Chondrocyte (in vitro differentiated cells): ENCODE measurements around the gene CCDC80. TPM values are rescaled to one million over a fixed set of nuclear protein-coding genes. Genes with fewer than 3 reads are reported as not detected.

ENCODE experiments used
- DNase-seq: peaks from one replicate; pipeline ENCODE4 v3.0.0; 2021; ENCODE audit warnings: mixed read lengths, low spot score
- H3K27ac Mint-ChIP-seq: one replicate; pipeline ENCODE4 v1.8.0; 2021; ENCODE audit warnings: mild to moderate bottlenecking, moderate library complexity, mixed read lengths; ENCODE audit not compliant: unreplicated experiment
- H3K27me3 Mint-ChIP-seq: 2 replicates; pipeline ENCODE4 v1.8.0; 2021; ENCODE audit warnings: low read depth, mixed read lengths
- H3K36me3 Mint-ChIP-seq: 2 replicates; pipeline ENCODE4 v1.8.0; 2021; ENCODE audit warnings: low read depth, mixed read lengths
- H3K4me1 Mint-ChIP-seq: 2 replicates; pipeline ENCODE4 v1.8.0; 2021; ENCODE audit warnings: low read depth, mild to moderate bottlenecking, mixed read lengths
- H3K4me3 Mint-ChIP-seq: one replicate; pipeline ENCODE4 v1.8.0; 2021; ENCODE audit warnings: mild to moderate bottlenecking, moderate library complexity, mixed read lengths; ENCODE audit not compliant: unreplicated experiment
- H3K9me3 Mint-ChIP-seq: 2 replicates; pipeline ENCODE4 v1.8.0; 2021; ENCODE audit warnings: low read depth, mixed read lengths
- total RNA-seq: library from RNA; stranded (reverse); gene quantifications from 3 replicates; pipeline ENCODE4 v1.2.1, GENCODE V29; 2021
- TF ChIP-seq, protein P1 (sequence below): fragments of 200-600 bp; sonication (generic); IDR thresholded peaks from 2 replicates; pipeline ENCODE4 v1.5.0; 2021; ENCODE audit warnings: antibody characterized with exemption, mild to moderate bottlenecking, moderate library complexity

CCDC80 gene
- total RNA-seq, 1 donor from 2014 or later, result 1,574 TPM

DNA sequence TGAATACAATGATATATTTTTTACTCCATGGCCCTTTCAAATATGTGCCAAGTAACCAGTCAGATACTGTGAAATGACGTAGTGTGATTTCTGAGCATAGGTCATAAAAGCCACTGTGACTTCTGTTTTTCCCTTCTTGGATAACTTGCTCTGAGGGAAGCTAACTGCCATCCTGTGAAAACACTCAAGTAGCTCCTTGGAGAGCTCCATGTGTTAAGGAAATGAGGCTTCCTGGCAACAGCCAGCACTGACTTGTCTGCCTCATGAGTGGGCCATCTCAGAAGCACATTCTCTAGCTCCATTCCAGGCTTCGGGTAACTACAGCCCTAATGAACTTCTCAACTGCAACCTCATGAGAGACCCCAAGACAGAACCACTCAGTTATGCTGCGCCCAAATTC, 9.5 kb upstream of the CCDC80 start:
- TF ChIP-seq, protein P1, sequence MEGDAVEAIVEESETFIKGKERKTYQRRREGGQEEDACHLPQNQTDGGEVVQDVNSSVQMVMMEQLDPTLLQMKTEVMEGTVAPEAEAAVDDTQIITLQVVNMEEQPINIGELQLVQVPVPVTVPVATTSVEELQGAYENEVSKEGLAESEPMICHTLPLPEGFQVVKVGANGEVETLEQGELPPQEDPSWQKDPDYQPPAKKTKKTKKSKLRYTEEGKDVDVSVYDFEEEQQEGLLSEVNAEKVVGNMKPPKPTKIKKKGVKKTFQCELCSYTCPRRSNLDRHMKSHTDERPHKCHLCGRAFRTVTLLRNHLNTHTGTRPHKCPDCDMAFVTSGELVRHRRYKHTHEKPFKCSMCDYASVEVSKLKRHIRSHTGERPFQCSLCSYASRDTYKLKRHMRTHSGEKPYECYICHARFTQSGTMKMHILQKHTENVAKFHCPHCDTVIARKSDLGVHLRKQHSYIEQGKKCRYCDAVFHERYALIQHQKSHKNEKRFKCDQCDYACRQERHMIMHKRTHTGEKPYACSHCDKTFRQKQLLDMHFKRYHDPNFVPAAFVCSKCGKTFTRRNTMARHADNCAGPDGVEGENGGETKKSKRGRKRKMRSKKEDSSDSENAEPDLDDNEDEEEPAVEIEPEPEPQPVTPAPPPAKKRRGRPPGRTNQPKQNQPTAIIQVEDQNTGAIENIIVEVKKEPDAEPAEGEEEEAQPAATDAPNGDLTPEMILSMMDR, result no peak
- H3K27ac Mint-ChIP-seq, result peak overlapping the region; percentile 76
- H3K36me3 Mint-ChIP-seq, result no peaks in the 10 kb centered on the region
- peaks cover 87% of the 10 kb centered on the region for H3K4me1 Mint-ChIP-seq
- no peak overlapping the region for H3K4me3 Mint-ChIP-seq
- H3K9me3 Mint-ChIP-seq, result no peaks in the 10 kb centered on the region
- H3K27me3 Mint-ChIP-seq, result no peaks in the 10 kb centered on the region
- DNase-seq, result no peak

DNA sequence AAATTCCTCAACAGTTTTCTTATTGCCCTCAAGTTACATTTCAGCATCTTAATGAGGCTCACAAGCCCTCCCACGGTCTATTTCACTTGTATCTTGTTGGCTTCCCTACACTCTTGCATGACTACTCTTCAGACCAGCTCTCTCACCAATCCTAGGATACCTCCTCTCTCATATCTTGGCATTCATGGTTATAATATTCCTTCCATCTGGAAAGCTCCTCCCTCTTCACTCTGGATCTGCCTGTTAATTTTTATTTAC, 8.5 kb upstream of the CCDC80 start:
- Mint-ChIP-seq H3K9me3 (no peaks in the 10 kb centered on the region), H3K4me3 (no peak overlapping the region), H3K27ac (peak overlapping the region; percentile 83), H3K36me3 (no peaks in the 10 kb centered on the region), H3K4me1 (peaks cover 83% of the 10 kb centered on the region), H3K27me3 (no peaks in the 10 kb centered on the region)
- DNase-seq, result no peak
- TF ChIP-seq, protein P1, result no peak

DNA sequence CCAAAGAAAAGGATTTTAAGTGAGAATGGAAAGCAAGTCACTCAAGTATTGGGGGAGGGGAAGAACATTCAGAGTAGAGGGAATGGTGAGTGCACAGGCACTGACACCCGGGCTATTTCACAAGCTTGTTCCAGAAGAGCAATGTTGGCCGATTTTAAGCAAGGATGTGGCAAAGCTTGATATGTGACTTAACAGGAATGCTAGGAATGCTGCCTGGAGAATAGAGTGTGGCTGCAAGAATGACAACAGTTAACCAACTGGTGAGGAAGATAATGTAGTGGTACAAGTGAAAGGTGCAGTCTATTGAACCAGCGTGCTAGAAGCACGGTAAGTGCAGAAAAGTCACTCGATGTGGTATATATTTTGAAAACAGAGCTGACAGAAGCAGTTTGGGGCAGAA, 6.2 kb upstream of the CCDC80 start:
- no peaks in the 10 kb centered on the region for H3K9me3 Mint-ChIP-seq
- H3K36me3 Mint-ChIP-seq, result no peaks in the 10 kb centered on the region
- no peak overlapping the region for H3K4me3 Mint-ChIP-seq
- peak overlapping the region; percentile 91 for H3K27ac Mint-ChIP-seq
- no peak for DNase-seq
- TF ChIP-seq, protein P1, result no peak
- H3K4me1 Mint-ChIP-seq, result peaks cover 65% of the 10 kb centered on the region
- H3K27me3 Mint-ChIP-seq, result no peaks in the 10 kb centered on the region

DNA sequence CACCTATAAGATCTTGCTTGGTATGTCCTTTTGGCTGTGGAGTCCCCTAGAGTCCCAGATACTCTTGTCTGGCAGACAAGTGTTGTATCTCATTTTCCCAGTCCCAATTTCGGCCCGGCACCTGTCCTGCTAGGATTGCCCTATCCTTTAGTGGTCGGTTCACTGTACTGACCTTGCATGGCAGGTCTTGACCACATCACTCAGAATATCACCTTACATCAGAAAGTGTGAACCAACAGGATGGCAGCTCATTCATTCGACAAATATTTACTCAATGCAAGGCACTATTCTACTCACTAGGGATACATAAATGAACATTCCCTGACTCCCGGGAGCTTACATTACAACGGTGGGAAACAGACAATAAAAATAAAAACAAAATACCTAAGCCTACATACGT, 5.7 kb upstream of the CCDC80 start:
- no peaks in the 10 kb centered on the region for H3K9me3 Mint-ChIP-seq
- H3K4me1 Mint-ChIP-seq, result peaks cover 62% of the 10 kb centered on the region
- no peaks in the 10 kb centered on the region for H3K27me3 Mint-ChIP-seq
- no peak overlapping the region for H3K4me3 Mint-ChIP-seq
- TF ChIP-seq, protein P1, result no peak
- DNase-seq, result no peak
- peak overlapping the region; percentile 91 for H3K27ac Mint-ChIP-seq
- H3K36me3 Mint-ChIP-seq, result no peaks in the 10 kb centered on the region

DNA sequence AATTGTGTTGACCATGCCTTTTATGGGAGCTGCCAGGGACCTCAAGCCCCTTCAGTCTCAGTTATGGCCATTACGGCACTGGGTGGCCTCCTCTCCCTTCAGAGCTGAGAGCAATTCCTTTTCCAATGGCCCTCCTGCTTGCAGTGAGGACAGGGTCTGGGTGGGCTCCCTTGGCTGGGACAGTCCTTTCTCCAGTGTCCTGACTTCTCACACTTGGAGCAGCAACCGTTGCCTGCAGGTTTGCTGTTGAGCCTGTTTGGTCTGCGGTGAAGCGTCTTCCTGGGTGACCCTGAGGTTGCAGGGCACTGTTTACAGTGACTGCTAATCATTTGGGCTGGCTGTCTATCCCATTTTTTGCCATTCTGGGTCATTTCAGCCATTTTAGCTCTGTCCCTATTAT, 3.5 kb upstream of the CCDC80 start:
- no peak for DNase-seq
- H3K4me3 Mint-ChIP-seq, result no peak overlapping the region
- H3K9me3 Mint-ChIP-seq, result no peaks in the 10 kb centered on the region
- H3K27me3 Mint-ChIP-seq, result no peaks in the 10 kb centered on the region
- TF ChIP-seq, protein P1, result no peak
- no peaks in the 10 kb centered on the region for H3K36me3 Mint-ChIP-seq
- peak overlapping the region; percentile 7 for H3K27ac Mint-ChIP-seq
- peaks cover 43% of the 10 kb centered on the region for H3K4me1 Mint-ChIP-seq
